NB4 (cell line): ENCODE measurements around the gene ADAMTS2.

Experiments
- DNase-seq: peaks from one replicate; pipeline ENCODE4 v3.0.0; 2010; ENCODE audit warnings: low read depth
- H3K4me3 ChIP-seq: one replicate; pipeline ENCODE4 v1.5.1; 2011; ENCODE audit warnings: mild to moderate bottlenecking, low read depth, low read length, moderate library complexity
- MYC ChIP-seq: IDR thresholded peaks from 2 replicates; pipeline ENCODE4 v1.6.1; 2011; ENCODE audit warnings: low read depth, low read length
- POLR2A ChIP-seq: IDR thresholded peaks from 2 replicates; pipeline ENCODE4 v1.6.1; 2011; ENCODE audit warnings: mild to moderate bottlenecking; ENCODE audit not compliant: insufficient read length; ENCODE audit errors: extremely low read depth
- TF ChIP-seq, protein P1 (sequence below): IDR thresholded peaks from one replicate; pipeline ENCODE4 v1.5.1; 2012; ENCODE audit warnings: low read depth, low read length
- TF ChIP-seq, protein P2 (sequence below): IDR thresholded peaks from 2 replicates; pipeline ENCODE4 v1.6.1; 2011; ENCODE audit warnings: low read depth, low read length

ADAMTS2 gene

DNA sequence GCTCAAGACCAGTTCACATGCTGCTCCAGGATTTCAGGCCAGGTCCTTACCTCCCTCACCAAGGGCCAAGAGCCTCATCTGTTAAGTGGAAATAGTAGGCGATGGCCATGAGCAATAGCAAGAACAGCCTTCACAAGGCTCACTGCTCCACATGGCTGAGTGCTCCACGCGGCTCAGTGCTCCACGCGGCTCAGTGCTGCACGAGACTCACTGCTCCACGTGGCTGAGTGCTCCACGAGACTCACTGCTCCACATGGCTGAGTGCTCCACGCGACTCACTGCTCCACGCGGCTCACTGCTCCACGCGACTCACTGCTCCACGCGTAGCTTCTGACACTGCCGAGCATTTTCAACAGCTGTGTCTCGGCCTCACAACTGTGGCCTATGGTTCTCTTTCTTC is 36.4 kb upstream of the ADAMTS2 start:
- TF ChIP-seq POLR2A (no peak), MYC (no peak)
- TF ChIP-seq, protein P1, sequence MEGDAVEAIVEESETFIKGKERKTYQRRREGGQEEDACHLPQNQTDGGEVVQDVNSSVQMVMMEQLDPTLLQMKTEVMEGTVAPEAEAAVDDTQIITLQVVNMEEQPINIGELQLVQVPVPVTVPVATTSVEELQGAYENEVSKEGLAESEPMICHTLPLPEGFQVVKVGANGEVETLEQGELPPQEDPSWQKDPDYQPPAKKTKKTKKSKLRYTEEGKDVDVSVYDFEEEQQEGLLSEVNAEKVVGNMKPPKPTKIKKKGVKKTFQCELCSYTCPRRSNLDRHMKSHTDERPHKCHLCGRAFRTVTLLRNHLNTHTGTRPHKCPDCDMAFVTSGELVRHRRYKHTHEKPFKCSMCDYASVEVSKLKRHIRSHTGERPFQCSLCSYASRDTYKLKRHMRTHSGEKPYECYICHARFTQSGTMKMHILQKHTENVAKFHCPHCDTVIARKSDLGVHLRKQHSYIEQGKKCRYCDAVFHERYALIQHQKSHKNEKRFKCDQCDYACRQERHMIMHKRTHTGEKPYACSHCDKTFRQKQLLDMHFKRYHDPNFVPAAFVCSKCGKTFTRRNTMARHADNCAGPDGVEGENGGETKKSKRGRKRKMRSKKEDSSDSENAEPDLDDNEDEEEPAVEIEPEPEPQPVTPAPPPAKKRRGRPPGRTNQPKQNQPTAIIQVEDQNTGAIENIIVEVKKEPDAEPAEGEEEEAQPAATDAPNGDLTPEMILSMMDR = no peak
- TF ChIP-seq, protein P2, sequence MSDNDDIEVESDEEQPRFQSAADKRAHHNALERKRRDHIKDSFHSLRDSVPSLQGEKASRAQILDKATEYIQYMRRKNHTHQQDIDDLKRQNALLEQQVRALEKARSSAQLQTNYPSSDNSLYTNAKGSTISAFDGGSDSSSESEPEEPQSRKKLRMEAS = no peak
- H3K4me3 ChIP-seq = no peak overlapping the region
- DNase-seq = no peak

DNA sequence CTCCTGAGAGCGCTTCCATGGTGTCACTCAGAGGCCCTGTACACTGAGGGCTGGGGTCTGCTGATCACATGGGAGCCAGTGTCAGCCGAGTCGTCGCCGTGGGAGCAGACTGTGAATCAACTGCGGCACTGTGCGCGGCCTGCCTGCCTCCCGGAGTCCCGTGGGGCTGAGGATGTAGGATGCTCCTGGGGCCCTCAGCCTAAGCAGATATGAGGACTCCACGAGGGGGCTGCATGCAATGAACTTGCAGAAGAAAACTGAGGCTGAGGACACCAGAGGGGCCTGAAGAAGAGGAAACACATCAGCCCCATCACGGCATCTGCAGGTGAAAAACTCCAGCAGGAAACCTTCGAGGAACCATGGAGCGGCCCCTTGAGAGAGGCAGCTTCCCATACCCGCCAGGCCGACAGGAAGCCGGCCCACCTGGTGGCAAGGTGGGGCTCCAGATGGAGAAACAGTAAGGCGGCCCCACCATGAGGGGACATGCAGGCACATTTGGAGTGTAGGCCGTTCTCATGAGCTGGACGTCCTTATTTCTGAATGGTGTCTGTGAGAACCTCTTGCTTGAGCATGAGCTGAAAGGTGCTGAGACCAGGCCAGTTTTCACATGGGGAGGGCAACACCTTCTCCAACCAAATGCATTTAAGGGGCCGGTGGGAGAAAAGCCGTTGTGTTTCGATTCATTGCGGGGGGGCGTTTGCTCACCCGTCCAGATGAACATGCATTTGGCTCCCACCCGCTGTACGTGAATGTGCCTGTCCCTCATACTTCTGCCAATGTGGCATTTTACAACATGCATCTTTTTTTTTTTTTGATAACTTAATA is 35.2 kb upstream of the ADAMTS2 start:
- DNase-seq = no peak
- no peak overlapping the region for H3K4me3 ChIP-seq
- no peak for TF ChIP-seq POLR2A
- TF ChIP-seq, protein P1 = no peak
- TF ChIP-seq, protein P2 = no peak
- TF ChIP-seq MYC = no peak

DNA sequence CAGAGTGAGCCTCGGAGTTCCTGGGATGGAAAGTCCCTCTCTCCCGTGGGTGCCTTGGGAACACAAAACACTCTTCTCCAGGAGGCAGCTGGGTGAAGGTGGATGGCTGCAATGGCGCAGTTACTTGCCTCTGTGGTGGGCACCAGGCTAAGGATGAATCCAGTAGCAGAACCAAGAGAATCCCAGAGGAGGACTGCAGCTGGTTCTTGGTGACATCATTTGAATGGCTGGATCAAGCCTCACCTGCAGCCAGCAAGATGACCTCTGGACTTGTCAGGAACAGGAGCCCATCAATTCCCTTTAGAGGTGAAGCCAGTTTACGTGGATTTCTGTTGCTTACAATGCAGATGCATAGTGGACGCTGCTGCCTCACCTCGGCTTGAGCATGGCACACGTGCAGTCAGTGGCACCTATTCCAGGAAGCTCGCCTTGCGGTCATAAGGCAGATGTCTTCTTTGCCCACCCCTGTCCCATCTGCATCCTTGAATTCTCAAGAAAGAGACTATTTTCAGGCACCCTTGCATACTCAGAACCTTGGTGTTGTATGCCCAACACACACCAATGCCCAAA is 34.1 kb upstream of the ADAMTS2 start:
- no peak for DNase-seq
- TF ChIP-seq, protein P1 = no peak
- TF ChIP-seq POLR2A = no peak
- TF ChIP-seq, protein P2 = no peak
- no peak overlapping the region for H3K4me3 ChIP-seq

DNA sequence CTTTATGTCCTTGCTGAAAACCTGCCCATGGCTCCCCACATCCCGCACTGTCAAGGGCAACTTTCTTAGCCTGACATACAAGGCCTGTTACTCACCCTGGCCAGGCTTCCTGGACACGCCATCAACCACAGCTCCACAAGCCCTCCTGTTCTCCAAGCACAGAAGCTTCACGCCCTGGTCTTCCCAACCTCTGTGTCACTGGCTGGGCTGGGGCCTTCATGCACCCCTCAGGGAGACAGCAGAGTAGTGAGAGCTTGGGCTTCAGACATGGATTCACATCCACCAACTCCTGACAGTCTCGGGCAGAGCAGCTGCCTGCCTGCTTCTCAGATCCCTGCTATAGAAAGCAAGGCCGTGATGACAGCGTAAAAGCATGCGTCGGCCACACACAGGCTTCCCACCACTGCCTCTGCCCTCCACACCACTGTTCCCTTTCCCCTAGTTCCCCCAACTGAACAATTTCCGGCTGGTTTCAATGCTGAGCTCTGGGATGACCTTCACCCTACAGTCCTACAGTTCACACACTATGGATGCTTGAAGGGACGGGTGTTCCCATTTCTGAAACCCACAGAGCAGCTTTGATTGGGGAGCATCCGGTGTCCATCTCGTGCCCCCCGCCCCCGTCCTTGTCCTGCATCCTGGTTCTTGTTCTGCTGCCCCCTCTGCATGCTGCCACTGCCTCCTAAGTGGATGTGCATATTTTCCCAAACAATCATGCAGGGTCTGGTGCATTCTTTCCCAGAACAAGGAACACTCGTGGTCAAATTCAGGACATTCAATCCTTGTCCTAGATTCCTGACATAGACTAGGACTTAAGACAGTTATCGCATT is 33.4 kb upstream of the ADAMTS2 start:
- no peak for DNase-seq
- TF ChIP-seq, protein P2 = no peak
- TF ChIP-seq MYC = no peak
- TF ChIP-seq, protein P1 = no peak
- TF ChIP-seq POLR2A = no peak
- H3K4me3 ChIP-seq = no peak overlapping the region

DNA sequence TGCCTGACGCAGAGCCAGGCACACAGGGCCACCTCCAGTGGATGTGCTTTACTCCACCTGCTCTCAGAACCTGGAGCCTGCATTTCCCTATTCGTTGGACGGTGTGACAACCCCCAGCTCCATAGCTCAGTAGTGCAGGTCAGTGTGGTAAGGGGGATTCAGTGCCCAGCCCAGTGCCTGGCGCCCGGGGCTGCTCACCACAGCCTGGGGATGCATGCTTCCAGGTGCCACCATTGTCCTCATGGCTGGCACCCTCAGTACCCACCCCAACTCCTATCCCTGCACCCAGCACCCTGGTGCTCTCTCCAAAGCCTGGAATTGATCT is 32.8 kb upstream of the ADAMTS2 start:
- DNase-seq = no peak
- TF ChIP-seq POLR2A (no peak), MYC (no peak)
- TF ChIP-seq, protein P1 = no peak
- TF ChIP-seq, protein P2 = no peak
- no peak overlapping the region for H3K4me3 ChIP-seq
